HG03103 (cell line): ENCODE measurements around the gene GTPBP3.
A peak's percentile ranks its signal among the peaks of the same experiment; 100 is the strongest.

Experiments used
- ATAC-seq: cut with Tn5 transposase; IDR thresholded peaks from one replicate; pipeline ENCODE4 v1.9.1; 2021; ENCODE audit warnings: low read depth; ENCODE audit not compliant: unreplicated experiment

The GTPBP3 gene

GRCh38 chr19:17379221-17379631, 41.9 kb downstream of the GTPBP3 start:
- ATAC-seq = no peak

DNA sequence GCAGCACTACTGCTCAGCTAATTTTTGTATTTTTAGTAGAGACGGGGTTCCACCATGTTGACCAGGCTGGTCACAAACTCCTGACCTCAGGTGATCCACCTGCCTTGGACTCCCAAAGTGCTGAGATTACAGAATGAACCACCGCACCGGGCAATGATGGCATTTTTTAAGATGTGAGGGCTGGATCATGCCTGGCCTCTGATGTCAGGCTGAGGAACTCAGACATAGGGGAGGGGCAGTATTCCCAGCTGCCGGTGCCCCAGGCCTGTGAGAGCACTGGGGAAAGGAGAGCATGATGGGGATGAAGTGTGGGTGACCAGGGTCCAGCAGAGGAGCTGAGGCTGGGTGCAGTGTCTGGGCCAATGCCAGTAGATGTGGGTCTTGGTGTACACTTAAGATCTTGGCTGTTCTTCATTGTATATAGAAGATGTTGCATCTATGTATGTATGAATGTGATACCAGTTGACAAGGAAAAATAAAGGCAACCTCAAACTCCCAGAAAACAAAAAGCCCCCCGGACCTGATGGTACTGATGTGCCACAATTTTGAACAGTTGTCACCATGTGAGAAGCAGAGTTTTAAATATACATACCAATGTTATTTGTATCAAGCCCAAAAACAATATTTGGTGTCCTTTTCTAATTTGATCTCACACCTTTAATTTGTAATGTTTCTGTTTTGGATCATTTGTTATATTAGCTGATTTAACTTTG, 43.2 kb downstream of the GTPBP3 start:
- no peak for ATAC-seq

- ATAC-seq = no peak
Measured at GRCh38 chr19:17385878-17386611, 48.7 kb downstream of the GTPBP3 start.

- ATAC-seq = no peak
Measured at GRCh38 chr19:17389288-17389687, 51.9 kb downstream of the GTPBP3 start.

DNA sequence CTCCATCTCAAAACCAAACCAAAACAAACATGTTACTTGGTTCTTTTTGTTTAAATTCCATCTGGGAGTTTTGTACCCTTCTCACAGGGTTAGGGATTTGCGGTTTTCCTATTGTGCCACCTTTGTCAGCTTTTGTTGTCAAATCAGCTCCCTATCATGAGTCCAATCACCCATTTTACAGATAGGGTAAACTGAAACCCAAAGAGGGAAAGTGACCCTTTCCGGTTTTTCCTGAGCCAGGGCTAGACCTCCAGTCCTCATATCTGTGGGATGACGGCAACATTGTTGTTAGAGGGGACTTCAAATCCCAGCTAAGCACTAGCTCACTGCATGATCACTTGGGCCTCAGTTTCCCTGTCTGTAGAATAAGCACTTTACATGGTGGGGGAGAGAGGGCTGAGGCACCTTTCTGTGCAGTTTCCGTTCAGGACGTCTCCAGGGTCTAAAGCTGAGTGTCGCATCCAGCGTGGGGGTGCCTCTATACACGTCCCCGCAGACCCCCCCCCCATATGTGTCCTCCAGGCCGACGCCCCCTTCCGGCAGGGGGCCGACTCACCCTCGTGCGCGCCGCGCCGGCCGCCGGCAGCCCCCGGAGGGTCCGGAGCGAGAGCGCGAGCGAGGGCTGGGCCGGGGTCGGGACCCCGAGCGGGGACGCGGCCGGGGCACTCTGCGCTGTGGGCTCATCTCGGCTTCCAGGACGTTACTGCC, 52.8 kb downstream of the GTPBP3 start:
- ATAC-seq = no peak

DNA sequence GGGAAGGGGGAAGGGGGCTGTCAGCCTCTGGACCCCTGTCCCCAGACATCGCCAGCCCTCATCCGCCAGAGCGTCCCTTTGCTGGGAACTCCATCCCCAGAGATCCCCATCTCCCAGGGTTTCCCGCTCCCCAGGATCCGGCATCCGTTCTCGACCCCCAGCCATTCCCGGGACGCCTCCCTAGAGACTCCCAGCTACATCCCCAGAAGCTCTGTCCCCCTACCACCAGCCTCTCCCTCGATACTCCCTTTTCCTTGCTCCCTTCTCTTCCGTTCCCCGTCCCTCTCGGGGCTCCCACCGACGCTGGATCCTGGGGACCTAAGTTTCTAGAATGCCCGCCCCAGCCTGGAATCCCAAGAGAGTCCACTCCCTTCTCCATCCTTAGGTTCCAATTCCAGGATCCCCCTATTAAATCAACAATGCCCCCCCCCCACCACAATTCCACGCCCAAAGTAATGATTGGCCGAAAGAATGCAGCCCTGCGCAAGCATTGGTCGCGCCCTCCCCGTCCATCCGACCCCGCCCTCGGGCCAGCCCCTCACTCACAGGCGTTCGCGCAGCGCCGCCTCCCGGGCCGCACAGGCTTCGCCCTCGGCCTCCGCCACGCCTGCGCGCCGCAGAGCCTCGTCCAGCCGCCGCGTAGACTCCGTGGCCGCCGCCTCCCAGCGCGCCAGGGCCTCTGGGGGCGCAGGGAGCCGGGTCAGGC, 53.5 kb downstream of the GTPBP3 start:
- ATAC-seq = peak; percentile 77

DNA sequence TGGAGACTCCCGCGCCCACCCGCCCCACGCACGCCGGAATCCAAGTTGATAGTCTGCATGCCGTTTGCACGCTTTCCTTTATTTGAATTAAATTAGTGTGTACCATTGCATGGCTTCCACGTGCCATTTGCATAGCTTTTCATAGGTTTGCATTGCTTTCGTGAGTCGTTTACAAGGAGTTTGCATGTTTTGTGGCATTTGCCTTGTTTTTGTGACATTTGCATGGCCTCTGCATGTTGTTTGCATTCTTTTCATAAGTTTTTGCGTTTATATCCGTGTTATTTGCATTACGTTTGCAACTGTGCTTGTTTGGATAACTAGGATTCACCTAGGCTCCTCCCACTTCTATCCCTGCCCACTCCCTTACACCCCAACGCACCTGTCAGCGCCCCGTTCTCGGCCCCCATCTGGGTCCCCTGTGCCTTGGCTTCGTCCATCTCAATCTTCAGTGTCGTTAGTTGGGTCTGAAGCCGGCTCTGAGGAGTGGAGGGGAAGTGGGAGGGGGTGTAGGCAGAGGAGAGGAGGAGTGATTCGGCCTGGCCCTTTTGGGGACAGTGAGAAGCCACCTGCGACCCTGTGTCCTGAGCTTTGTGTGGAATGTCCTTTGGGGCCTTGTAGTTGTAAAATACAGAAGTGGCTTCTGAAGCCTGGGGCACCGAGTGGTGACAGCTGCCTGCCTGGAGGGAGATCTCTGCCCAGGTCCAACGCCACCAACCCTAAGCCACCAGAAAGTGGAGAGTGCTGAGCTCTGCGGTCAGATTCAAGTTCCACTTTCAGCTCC, 54.2 kb downstream of the GTPBP3 start:
- no peak for ATAC-seq
